Measurements from ENCODE around the gene HSPA12A.

The HSPA12A gene

DNA sequence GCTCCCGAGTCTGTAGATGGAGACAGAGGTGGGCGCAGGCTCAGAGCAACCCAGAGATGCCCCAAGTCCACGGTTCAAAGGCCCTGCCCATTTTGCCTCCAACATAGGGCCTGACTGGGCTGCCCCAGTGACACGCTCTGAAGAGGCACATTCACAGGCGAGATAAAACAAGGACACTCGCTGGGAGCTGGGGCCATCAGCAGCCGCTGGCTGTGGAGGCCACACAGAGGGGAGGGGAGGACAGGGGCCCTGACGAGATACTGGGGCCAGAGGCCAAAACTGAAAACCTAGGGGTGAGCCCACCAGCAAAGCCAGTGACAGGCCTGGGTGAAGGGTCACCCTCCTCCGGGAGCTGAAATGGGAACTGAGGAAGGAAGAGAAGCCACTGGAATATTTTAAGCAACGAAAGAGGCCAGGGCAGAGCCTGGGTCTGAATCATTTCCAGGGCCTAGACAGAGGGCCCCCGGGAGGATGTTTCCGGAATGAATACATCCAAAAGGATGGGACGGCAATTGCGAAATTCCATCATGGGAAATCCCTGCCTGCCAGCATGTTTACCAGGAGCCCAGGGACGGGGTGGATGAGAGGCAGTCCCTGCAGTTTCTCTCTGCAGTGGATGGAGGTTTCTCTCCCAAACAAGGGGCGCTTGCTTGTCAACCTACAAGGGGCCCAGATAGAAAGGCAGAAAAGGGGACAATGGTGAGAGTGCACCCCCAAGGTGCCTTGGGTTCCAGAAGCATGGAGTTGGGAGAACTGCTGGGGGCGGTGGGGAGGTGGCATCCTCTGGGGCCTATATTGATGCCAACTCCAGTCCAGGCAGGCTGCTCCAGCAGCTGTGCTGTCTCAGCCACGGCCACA is 29.0 kb upstream of the HSPA12A start:
- no peak for DNase-seq (ENCODE audit: low read depth)

DNA sequence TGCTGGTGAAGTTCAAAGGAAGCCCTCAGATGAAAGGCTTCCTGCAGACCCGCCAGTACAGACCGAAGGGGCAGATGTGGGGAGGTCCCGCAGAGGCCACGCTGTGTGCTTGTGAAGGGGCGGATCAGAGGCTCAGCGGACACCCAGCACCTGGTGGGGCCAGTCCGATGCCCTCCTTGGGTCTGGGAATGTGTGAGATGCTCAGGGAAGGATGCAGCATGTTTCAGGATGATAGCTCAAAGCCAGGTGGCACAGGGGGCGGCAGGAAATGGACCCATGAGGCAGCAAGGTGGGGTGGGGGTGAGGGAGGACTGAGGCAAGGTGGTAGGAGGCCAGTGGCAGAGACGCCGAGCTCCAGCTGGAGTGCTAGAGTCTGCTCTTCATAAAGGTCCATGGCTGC is 27.9 kb upstream of the HSPA12A start:
- no peak for DNase-seq (ENCODE audit: low read depth)

DNA sequence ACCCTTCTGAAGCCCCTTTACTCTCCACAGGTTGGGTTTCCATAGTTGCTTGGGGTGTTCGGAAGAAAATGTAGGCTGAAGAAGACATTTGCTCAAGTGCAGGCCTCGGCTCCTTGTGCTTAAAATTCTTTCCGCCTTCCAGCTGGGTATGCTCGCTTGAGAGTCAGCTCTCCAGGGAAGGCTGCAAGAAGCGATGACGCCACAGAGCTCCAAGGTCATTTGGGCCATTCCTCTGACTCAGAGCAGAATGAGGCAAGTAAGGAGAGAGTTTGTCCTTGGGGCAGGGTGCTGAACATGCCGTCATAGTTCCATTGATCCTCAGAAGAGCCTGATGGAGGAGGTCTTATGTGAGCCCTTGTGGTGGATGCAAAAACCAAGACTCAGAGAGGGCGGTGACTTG is 27.4 kb upstream of the HSPA12A start:
- no peak for DNase-seq (ENCODE audit: low read depth)

DNA sequence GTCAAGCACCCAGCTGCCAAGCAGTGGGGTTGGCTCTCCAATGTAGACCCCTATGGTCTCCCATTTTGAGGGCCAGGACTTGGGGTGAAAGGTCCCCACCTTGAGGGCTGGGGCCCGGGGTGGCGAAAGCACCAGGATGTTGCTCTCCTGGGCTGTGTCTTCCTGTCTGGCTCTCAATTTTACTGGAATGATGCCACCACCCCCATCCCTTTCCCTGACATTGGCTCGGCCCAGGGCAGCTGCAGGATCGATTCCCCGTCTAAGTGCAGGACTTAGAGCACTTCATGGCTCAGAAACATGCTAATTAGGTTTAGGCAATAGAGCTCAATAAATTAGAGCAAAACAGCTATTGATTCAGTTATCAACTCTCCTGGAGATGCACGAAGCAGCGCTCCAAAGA is 27.0 kb upstream of the HSPA12A start:
- no peak for DNase-seq (ENCODE audit: low read depth)

GRCh38 chr10:116768786-116769185 is 26.4 kb upstream of the HSPA12A start:
- no peak for DNase-seq (ENCODE audit: low read depth)

GRCh38 chr10:116766837-116767634 is 24.7 kb upstream of the HSPA12A start:
- DNase-seq (ENCODE audit: low read depth), result no peak

DNA sequence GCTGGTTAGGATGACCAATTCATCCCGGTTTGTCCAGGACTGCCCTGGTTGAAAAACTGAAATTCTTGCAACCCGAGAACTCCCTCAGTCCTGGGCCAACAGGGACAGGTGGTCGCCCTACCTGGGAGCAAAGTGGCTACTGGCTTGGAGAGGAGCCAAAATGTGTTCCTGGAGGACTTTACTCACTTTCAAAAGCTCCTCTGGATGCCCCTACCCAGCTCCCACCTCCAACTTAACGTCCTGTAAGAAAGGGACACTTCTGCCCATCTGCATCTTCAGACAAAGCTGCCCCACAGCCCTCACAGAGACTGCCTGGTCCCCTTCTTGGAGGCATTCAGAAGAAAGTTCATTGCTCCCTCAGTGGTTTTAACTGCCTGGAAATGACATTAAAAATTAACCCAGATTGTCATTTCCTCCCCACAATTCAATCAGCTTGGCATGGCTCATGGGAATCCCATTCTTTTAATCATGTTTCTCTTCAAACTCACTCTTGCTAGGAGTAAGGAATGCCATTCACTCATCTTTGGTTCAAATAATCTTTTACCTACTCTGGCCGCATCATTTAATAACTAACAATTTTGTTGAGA is 24.0 kb upstream of the HSPA12A start:
- DNase-seq (ENCODE audit: low read depth), result no peak

DNA sequence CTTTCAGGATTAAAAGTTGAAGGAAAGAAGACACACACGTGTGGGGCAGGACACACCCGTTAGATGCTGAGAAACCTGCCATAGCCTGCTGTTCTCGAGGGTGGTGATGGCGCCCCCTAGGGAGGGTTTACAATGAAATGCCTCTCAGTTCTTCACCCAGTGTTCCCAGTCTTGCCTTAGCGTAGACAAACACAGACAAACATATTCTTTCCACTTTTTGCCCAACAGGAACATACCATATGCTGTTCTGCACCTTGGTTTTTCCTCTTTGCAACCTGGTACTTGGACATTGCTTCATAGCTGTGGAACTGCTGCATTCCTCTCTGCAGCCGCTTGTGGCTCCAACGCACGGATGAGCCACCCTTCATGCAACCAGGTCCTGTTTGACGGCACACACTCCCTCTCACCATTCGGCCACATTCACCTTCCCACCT is 23.3 kb upstream of the HSPA12A start:
- no peak for DNase-seq (ENCODE audit: low read depth)

- no peak for DNase-seq (ENCODE audit: low read depth)
Observed at GRCh38 chr10:116764979-116765378, 22.6 kb upstream of the HSPA12A start.

DNA sequence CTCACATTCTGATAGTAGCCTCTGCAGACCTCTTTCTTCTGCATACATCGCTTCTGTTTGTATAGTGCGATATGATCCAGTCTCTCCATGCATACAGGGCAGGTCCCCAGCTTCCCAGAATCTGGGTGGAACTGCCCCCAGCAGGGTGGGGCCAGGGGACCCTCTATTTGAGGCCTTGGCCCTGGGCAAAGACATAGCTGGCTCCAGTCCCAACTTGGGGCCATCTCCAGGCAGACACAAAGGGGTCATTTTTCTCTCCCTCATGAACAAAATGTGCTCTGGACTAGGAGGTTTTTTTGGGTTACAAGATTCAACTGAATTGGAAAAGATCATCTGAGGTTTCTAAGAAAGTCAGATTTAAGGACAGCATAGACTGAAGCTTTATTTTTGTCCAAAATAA is 21.1 kb upstream of the HSPA12A start:
- DNase-seq (ENCODE audit: low read depth), result no peak

DNA sequence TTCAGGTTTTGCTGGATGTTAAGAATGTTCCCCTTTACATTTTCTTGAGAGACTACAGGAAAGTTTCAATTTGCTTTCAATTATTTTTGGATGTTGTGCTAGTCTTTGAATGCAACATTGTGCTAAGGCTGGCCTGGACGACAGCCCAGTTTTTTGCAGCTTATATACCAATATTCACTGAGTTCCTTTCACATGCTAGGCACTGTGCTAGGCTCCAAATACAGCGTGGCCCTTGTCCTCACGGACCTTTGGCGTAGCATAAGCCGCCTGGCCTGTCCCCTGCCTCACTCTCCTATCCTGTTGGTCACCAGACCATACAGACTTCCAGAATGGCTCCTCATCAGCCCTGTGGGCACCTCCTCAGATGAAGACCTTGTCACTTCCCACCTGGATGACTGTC is 19.5 kb upstream of the HSPA12A start:
- DNase-seq (ENCODE audit: low read depth), result no peak

GRCh38 chr10:116760919-116761318 is 18.6 kb upstream of the HSPA12A start:
- no peak for DNase-seq (ENCODE audit: low read depth)

- no peak for DNase-seq (ENCODE audit: low read depth)
Observed at GRCh38 chr10:116757246-116757645, 14.9 kb upstream of the HSPA12A start.

- no peak for DNase-seq (ENCODE audit: low read depth)
Observed at GRCh38 chr10:116756277-116756676, 13.9 kb upstream of the HSPA12A start.

GRCh38 chr10:116753759-116754158 is 11.4 kb upstream of the HSPA12A start:
- no peak for DNase-seq (ENCODE audit: low read depth)

DNA sequence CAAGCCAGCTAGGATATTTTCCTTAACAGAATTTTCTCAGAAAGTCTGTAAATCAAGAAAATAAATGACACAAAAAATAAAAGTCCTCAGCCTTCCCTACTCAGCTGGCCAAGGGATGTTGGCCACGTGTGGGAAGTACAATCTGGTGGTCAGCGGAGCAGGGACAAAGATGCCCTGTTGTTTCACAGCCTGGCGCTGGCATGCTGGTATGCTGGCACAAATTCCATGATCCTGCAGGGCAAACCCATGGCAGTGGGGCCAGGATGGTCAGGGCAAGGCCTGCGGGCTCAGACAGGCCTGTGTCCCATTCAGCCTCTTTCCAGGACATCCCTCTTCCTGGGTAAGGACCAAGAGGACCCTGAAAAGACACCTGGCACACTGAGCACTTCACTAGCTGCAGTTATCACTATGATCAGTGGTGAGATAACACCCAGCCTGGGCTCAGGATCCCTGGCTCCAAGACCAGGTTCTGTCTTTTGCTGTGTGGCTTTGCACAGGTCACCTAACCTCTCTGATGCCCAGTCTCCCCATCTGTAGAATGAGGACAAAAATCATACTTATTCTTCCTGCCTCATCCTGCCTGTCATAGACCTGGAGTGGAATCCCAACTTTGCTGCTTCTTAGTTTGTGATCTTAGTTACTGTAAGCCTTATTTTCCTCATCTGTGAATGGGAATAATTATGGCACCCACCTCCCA is 10.8 kb upstream of the HSPA12A start:
- DNase-seq (ENCODE audit: low read depth), result no peak

GRCh38 chr10:116752563-116752962 is 10.2 kb upstream of the HSPA12A start:
- DNase-seq (ENCODE audit: low read depth), result no peak

- DNase-seq (ENCODE audit: low read depth), result no peak
Observed at GRCh38 chr10:116748471-116748870, 6.1 kb upstream of the HSPA12A start.

GRCh38 chr10:116748041-116748440 is 5.7 kb upstream of the HSPA12A start:
- DNase-seq (ENCODE audit: low read depth), result no peak

DNA sequence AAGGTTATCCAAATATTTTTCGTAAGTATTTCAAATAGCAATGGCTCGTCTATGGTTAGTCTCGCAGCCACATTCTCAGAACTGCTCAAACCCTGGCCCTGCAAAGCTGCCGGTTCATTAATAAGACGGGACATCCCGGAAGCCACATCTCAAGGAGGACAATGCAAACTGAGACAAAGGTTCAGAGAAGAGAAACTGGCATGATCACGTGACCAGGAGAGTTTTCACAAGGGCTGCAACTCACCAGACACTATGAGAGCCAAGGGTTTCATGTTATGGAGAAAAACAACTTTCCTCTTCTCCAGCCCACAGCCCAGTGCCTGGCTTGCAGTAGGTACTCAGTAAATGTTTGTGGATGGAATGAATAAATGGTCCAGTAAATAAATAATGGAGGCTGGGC is 5.0 kb upstream of the HSPA12A start:
- DNase-seq (ENCODE audit: low read depth), result no peak

- DNase-seq (ENCODE audit: low read depth), result no peak
Observed at GRCh38 chr10:116744885-116745284, 2.5 kb upstream of the HSPA12A start.

DNA sequence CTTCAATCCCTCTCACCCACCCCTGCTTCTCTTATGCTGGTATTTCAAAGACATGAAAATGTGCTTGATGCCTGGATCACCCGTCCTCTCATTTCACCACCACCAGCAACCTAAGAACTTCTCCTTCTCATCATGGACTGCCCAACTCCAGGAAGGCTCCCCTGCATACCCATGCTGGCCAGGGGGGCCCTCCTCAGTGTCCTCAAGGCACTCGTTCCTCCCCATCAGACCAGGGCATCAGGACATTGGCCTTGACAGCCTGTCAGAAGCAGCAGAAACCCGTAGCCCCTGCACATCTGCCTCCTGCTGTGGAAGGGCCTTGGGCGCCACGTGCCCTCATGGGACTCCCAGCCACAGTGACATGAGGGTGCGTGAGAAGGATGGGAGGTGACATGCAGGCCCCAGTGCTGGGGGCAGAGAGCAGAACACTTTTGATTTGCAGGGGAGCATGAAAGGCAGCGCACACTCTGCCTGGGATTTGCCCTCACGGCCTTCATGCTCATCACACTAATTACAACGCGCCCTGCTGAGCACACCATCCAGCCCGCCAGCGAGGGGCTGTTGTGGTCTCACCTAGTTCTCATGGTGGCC is 1.9 kb upstream of the HSPA12A start:
- no peak for DNase-seq (ENCODE audit: low read depth)
